Colonic mucosa (tissue), 4 donors: ENCODE results near the gene POU3F1. TPM values are rescaled to one million over a fixed set of nuclear protein-coding genes. Genes with fewer than 3 reads are reported as not detected.

Experiments
- DNase-seq: peaks from one replicate; pipeline ENCODE4 v3.0.0-alpha.2; 2020
- H3K27ac ChIP-seq: fragments of 200-600 bp; one replicate; pipeline ENCODE4 v1.8.0; 2021
- H3K27me3 ChIP-seq: fragments of 200-600 bp; one replicate; pipeline ENCODE4 v1.8.0; 2021
- H3K36me3 ChIP-seq: fragments of 200-600 bp; one replicate; pipeline ENCODE4 v1.8.0; 2021
- H3K4me1 ChIP-seq: fragments of 200-600 bp; one replicate; pipeline ENCODE4 v1.8.0; 2021; ENCODE audit warnings: mild to moderate bottlenecking
- H3K4me3 ChIP-seq: fragments of 200-600 bp; one replicate; pipeline ENCODE4 v1.8.0; 2021
- H3K9ac ChIP-seq, 2 donors: one replicate each; pipeline ENCODE4 v1.7.0; 2013; ENCODE audit warnings: control low read depth in 2 of 2, low read depth in 2 of 2, low read length in 2 of 2
- H3K9me3 ChIP-seq: fragments of 200-600 bp; one replicate; pipeline ENCODE4 v1.8.0; 2021
- CTCF ChIP-seq: fragments of 200-600 bp; IDR thresholded peaks from one replicate; pipeline ENCODE4 v1.8.0; 2022; ENCODE audit warnings: antibody characterized with exemption, mild to moderate bottlenecking
- intact Hi-C: fragments of 100-400 bp; cut with DNase I; formaldehyde crosslinking; loops from one replicate; pipeline ENCODE4 v1.14.1; 2022
- total RNA-seq, 2 donors: library from RNA; stranded (reverse); fragmentation: NEBNext Ultra II Directional in 1 of 2; extraction: Animal tissue kit (Norgen Biotek cat#: 25700) in 1 of 2; gene quantifications; one replicate each; pipeline ENCODE4 v1.2.1, GENCODE V29; 2021
- donor health status: healthy.
- donor health status: DM: no; HTN: no; CAD: no.
- donor health status: DM: no; HTN: no; CAD: no.

POU3F1 gene
- total RNA-seq, 2 donors from 2014 or later, result not detected

DNA sequence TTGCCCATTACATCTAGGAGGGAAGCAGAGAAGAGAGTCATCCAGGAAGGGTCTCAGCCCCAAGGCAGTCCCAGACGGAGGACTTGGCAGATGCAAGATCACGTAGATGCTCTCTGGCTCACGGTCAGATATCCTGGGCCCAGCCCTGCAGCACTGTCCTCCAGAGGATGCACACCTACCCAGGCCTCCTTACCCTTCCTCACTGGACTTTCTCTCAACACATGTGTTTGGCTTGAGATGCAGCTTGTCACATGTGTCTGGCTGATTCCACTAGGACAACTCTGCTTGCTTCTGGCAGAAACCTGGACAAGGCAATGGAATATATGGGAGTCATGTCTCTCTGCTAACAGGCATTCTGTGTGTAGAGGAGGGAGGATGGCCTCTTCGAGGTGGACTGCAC is 32.4 kb upstream of the POU3F1 start:
- intact Hi-C loops, result no loop called here
- TF ChIP-seq CTCF, result no peak
- Histone ChIP-seq H3K9me3 (no peaks in the 10 kb centered on the region), H3K4me1 (no peaks in the 10 kb centered on the region), H3K9ac (no peak overlapping the region), H3K27ac (no peak overlapping the region), H3K36me3 (no peaks in the 10 kb centered on the region), H3K27me3 (no peaks in the 10 kb centered on the region), H3K4me3 (no peak overlapping the region)
- DNase-seq, result no peak

DNA sequence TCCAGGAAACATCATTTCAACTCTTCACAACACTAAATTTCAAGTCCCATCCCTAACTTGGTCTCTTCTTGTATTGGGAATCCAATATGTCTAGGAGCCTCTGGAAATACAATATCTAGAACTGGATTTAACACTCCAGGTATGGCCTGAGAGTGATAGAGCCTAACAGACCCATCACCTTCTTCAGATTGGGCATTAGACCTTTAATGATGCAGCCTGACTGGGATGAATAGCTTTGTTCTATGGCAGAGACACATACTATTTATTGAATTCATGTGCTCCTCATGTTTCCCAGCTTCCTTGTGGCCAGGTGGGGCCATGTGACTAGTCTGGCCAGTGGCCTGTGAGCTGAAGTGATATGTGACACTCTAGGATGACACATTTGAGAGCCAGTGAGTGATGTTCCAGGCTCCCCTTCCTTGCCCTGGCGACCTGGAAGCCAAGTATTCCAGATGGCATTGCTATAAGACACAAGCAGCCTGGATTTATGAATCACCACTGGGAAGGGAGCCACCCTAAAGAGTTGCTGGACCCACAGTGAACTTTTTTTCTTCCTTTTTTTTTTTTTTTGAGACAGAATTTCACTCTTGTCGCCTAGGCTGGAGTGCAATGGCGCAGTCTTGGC is 31.0 kb upstream of the POU3F1 start:
- TF ChIP-seq CTCF, result no peak
- Histone ChIP-seq H3K27me3 (no peaks in the 10 kb centered on the region), H3K4me1 (no peaks in the 10 kb centered on the region), H3K9ac (no peak overlapping the region), H3K36me3 (no peaks in the 10 kb centered on the region), H3K9me3 (no peaks in the 10 kb centered on the region), H3K4me3 (no peak overlapping the region), H3K27ac (no peak overlapping the region)
- DNase-seq, result no peak
- intact Hi-C loops, result no loop called here

DNA sequence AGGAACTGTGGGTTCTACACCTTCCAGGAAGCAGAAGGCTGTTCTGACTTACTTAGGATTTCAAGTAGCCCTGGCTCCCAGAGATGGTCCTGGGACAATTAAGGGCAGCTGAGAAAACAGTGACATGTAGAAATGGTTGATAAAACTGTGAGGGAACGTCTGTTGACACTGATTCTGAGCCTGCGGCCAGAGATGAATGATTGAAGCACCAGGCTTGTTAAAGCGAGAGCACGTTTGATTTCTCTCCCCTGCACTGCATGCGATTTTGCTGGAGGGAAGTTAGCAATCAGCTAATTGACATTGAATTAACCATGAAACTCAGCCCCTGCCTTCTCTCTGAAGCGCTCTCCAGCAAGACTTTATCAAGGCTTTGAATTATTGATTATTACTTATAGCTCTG is 29.9 kb upstream of the POU3F1 start:
- no peak overlapping the region for H3K4me3 ChIP-seq
- DNase-seq, result no peak
- TF ChIP-seq CTCF, result no peak
- no peaks in the 10 kb centered on the region for H3K4me1 ChIP-seq
- H3K27me3 ChIP-seq, result no peaks in the 10 kb centered on the region
- intact Hi-C loops, result no loop called here
- no peaks in the 10 kb centered on the region for H3K9me3 ChIP-seq
- no peak overlapping the region for H3K27ac ChIP-seq
- no peak overlapping the region for H3K9ac ChIP-seq
- H3K36me3 ChIP-seq, result no peaks in the 10 kb centered on the region

DNA sequence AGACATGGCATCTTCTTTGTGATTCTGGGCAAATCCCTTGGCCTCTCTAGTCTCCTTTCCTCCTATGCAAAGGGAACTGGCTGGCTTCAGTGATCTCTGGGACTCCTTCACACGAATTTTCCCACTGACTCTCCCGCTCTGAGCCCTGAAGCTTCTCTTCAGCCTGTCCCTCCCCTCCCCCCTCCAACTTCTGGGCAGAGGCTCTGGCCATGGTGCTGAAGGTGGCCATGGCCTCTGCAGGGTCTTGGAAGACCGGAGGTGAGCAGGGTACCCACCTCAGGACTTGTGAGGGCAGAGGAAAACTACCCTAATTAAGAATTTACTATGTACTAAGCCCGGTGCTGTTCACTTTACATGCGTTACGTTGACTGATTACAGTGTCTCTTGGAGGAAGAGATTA is 29.4 kb upstream of the POU3F1 start:
- DNase-seq, result no peak

DNA sequence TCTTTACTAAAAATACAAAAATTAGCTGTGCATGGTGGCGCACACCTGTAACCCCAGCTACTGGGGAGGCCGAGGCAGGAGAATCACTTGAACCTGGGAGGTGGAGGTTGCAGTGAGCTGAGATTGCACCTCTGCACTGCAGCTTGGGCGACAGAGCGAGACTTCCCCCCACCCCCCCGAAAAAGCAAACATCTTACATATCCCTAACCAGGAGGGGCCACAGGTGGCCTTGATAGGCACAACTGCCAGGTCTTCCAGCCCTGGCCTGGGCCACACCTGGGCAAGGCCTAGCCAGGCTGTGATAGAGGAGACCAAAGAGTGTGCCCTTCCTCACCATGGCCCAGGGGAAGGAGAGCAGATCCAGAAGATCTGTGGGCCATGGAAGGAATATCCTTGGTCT is 28.6 kb upstream of the POU3F1 start:
- Histone ChIP-seq H3K27ac (no peak overlapping the region), H3K4me1 (no peaks in the 10 kb centered on the region), H3K36me3 (no peaks in the 10 kb centered on the region), H3K9ac (no peak overlapping the region), H3K9me3 (no peaks in the 10 kb centered on the region), H3K4me3 (no peak overlapping the region), H3K27me3 (no peaks in the 10 kb centered on the region)
- intact Hi-C loops, result no loop called here
- no peak for DNase-seq
- TF ChIP-seq CTCF, result no peak

More for the DNA sequence above, 29.4 kb upstream of the POU3F1 start:
- intact Hi-C loops, result no loop called here
- H3K4me1 ChIP-seq, result no peaks in the 10 kb centered on the region
- TF ChIP-seq CTCF, result no peak
- H3K9me3 ChIP-seq, result no peaks in the 10 kb centered on the region
- H3K4me3 ChIP-seq, result no peak overlapping the region
- no peak overlapping the region for H3K27ac ChIP-seq
- no peaks in the 10 kb centered on the region for H3K36me3 ChIP-seq
- no peak overlapping the region for H3K9ac ChIP-seq
- no peaks in the 10 kb centered on the region for H3K27me3 ChIP-seq
